GM23338 (cell line): ENCODE measurements around the gene GALNT7.

ENCODE experiments used
- CREB1 ChIP-seq: fragments of 250-450 bp; sonication (Bioruptor Pico); IDR thresholded peaks from 2 replicates; pipeline ENCODE4 v1.5.0; 2020; ENCODE audit warnings: low read depth, mild to moderate bottlenecking, moderate library complexity
- CTCF ChIP-seq, 2 experiments: fragments of 200-600 bp in 1 of 2; sonication (generic) in 1 of 2; conservative IDR thresholded peaks; 2 replicates each; pipeline versions ENCODE4 v1.5.1 to v1.6.1; 2016 to 2017; ENCODE audit warnings: antibody characterized with exemption in 2 of 2, low read depth in 2 of 2, mild to moderate bottlenecking in 2 of 2, moderate library complexity in 1 of 2
- EZH2 ChIP-seq: fragments of 200-600 bp; sonication (generic); IDR thresholded peaks from one replicate; pipeline ENCODE4 v1.8.0; 2017; ENCODE audit warnings: antibody characterized with exemption, mild to moderate bottlenecking, low read depth; ENCODE audit not compliant: unreplicated experiment
- EZH2phosphoT487 ChIP-seq: fragments of 200-600 bp; sonication (generic); IDR thresholded peaks from one replicate; pipeline ENCODE4 v1.8.1; 2018; ENCODE audit warnings: antibody characterized with exemption; ENCODE audit not compliant: unreplicated experiment
- JUNB ChIP-seq: IDR thresholded peaks from one replicate; pipeline ENCODE4 v1.6.1; 2016; ENCODE audit warnings: antibody characterized with exemption; ENCODE audit not compliant: unreplicated experiment
- POLR2AphosphoS5 ChIP-seq: IDR thresholded peaks from 2 replicates; pipeline ENCODE4 v1.6.1; 2016; ENCODE audit warnings: antibody characterized with exemption, low read depth
- REST ChIP-seq: IDR thresholded peaks from one replicate; pipeline ENCODE4 v1.6.1; 2018; ENCODE audit warnings: antibody characterized with exemption; ENCODE audit not compliant: unreplicated experiment
- STAT1 ChIP-seq: IDR thresholded peaks from one replicate; pipeline ENCODE4 v1.6.1; 2016; ENCODE audit warnings: antibody characterized with exemption; ENCODE audit not compliant: unreplicated experiment
- TF ChIP-seq, protein P1 (sequence below): IDR thresholded peaks from 2 replicates; pipeline ENCODE4 v1.6.1; 2016; ENCODE audit warnings: antibody characterized with exemption

- TF ChIP-seq CTCF (conservative IDR thresholded peaks at IDR 0.05; ENCODE audit: low read depth in 2 of 2) (no peak), POLR2AphosphoS5 (no peak), EZH2 (no peak), STAT1 (no peak), REST (no peak), JUNB (no peak), CREB1 (no peak), EZH2phosphoT487 (no peak)
- TF ChIP-seq, protein P1, sequence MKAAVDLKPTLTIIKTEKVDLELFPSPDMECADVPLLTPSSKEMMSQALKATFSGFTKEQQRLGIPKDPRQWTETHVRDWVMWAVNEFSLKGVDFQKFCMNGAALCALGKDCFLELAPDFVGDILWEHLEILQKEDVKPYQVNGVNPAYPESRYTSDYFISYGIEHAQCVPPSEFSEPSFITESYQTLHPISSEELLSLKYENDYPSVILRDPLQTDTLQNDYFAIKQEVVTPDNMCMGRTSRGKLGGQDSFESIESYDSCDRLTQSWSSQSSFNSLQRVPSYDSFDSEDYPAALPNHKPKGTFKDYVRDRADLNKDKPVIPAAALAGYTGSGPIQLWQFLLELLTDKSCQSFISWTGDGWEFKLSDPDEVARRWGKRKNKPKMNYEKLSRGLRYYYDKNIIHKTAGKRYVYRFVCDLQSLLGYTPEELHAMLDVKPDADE: no peak
Measured at GRCh38 chr4:173169178-173169427, 492 bp downstream of the GALNT7 start.
